GM19438 (cell line): ENCODE results near the gene CT47B1.
"Not testable (repeated sequence)": the region's sequence is repeated elsewhere in the genome, so short reads cannot be mapped to it uniquely, and the experiment has no call there.

Source experiments
- ATAC-seq: cut with Tn5 transposase; IDR thresholded peaks from one replicate; pipeline ENCODE4 v1.9.1; 2021; ENCODE audit warnings: low read depth; ENCODE audit not compliant: unreplicated experiment

CT47B1 gene

GRCh38 chrX:120875766-120876165 lies at the start of gene CT47B1:
CT47B1 (minus strand) TSS chrX:120875866; CDS start chrX:120875670, 196 bp downstream.
- ATAC-seq, result not testable (repeated sequence)

GRCh38 chrX:120874678-120875557 lies 748 bp downstream of the CT47B1 start:
- ATAC-seq, result no peak

GRCh38 chrX:120857240-120857639 lies 18.4 kb downstream of the CT47B1 start:
- peak; percentile 54 for ATAC-seq

- ATAC-seq, result no peak
Observed at GRCh38 chrX:120840827-120841226, 34.8 kb downstream of the CT47B1 start.

GRCh38 chrX:120839491-120839890 lies 36.2 kb downstream of the CT47B1 start:
- no peak for ATAC-seq

GRCh38 chrX:120827213-120827612 lies 48.5 kb downstream of the CT47B1 start:
- not testable (repeated sequence) for ATAC-seq

DNA sequence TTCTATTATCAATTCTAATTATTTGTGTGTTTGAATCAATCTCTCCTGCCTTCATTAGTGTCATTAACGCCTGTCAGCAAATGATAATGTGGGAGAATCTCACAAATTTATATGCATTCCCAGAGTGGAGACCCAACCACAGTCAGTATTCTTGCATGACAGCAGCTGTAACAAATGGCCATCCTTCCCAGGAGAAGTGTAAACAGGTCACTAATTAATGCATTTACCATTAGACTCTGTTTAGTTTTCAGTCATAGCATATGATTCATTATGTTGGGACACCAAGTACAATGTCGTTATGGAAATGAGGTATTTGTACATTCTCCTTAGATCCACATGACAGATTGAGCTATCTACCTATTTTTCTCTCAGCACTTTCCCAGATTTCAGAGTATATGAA lies 50.5 kb downstream of the CT47B1 start:
- no peak for ATAC-seq

- no peak for ATAC-seq
Observed at GRCh38 chrX:120824021-120824420, 51.6 kb downstream of the CT47B1 start.

DNA sequence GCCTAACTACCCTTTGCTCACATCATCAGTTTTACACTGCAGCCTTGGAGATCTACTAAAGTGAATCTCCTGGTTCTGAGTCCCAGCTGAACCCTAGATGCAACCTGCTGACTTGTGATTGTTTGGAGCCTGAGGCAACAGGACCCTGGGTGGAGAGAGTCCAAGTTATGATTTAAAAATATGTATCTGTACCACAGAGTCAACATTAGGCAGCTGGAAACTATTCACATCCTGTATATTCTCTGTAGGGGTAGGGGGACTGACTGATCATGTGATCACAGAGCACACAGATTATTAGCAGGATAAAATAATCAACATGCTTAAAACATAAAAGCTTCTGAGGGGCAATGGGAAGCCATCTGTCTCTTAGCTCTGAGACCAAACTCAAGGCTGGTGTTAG lies 52.1 kb downstream of the CT47B1 start:
- ATAC-seq, result no peak
